T-cell (primary cell): ENCODE results near the gene CERS4. TPM values are rescaled to one million over a fixed set of nuclear protein-coding genes. Genes with fewer than 3 reads are reported as not detected.

ENCODE experiments used
- ATAC-seq, 4 experiments: fragments of 200-7000 bp in 3 of 4; fragments of 150-1000 bp in 1 of 4; cut with Tn5 transposase; replicated peaks in 1 of 4; 1 replicate in 3 of 4; 2 replicates in 1 of 4; pipeline ENCODE4 v1.10.0; 2021; ENCODE audit warnings: moderate library complexity in 3 of 4, mild to moderate bottlenecking in 2 of 4, moderate number of reproducible peaks in 1 of 4
- CTCF ChIA-PET, 2 donors: fragments of 300-600 bp; sonication (Branson Sonifier 250); formaldehyde crosslinking; loops; one replicate each; lab custom pipeline; 2022; ENCODE audit warnings: antibody characterized with exemption in 2 of 2; lab: Charles Lee
- POLR2A ChIA-PET, 2 donors: fragments of 300-600 bp; sonication (Branson Sonifier 250); formaldehyde crosslinking; loops; one replicate each; lab custom pipeline; 2022; ENCODE audit warnings: antibody characterized with exemption in 2 of 2; lab: Charles Lee
- DNase-seq, 35 experiments: peaks; one replicate each; pipeline versions ENCODE4 v3.0.0 to v3.0.0-alpha.2; 2013 to 2023
- H3K27ac ChIP-seq: one replicate; pipeline ENCODE4 v1.5.1; 2013; ENCODE audit warnings: low read length
- H3K27me3 ChIP-seq, 2 experiments: replicated peaks in 1 of 2; 1 replicate in 1 of 2; 2 replicates in 1 of 2; pipeline versions ENCODE4 v1.6.1 to v1.7.0; 2013; ENCODE audit warnings: low read length in 1 of 2, mixed read lengths in 1 of 2; ENCODE audit not compliant: control insufficient read depth in 2 of 2, insufficient read depth in 2 of 2; ENCODE audit errors: extremely low read depth in 1 of 2
- H3K36me3 ChIP-seq, 2 donors: 1 replicate in 1 of 2; 2 replicates in 1 of 2; pipeline versions ENCODE4 v1.6.1 to v1.7.0; 2013; ENCODE audit warnings: low read length in 1 of 2; ENCODE audit not compliant: control insufficient read depth in 2 of 2, insufficient read depth in 1 of 2; ENCODE audit errors: extremely low read depth in 1 of 2
- H3K4me1 ChIP-seq, 2 experiments: 1 replicate in 1 of 2; 2 replicates in 1 of 2; pipeline versions ENCODE4 v1.6.1 to v1.7.0; 2013; ENCODE audit warnings: low read length in 2 of 2, mixed read lengths in 1 of 2; ENCODE audit not compliant: insufficient read depth in 2 of 2, control insufficient read depth in 1 of 2; ENCODE audit errors: extremely low read depth in 1 of 2
- H3K4me3 ChIP-seq, 2 donors: 1 replicate in 1 of 2; 2 replicates in 1 of 2; pipeline versions ENCODE4 v1.5.1 to v1.7.0; 2013; ENCODE audit warnings: mild to moderate bottlenecking in 2 of 2, low read length in 1 of 2, moderate library complexity in 1 of 2; ENCODE audit not compliant: control insufficient read depth in 1 of 2; ENCODE audit errors: extremely low read depth in 1 of 2
- H3K9me3 ChIP-seq: 2 replicates; pipeline ENCODE4 v1.7.0; 2013
- H3K27ac Mint-ChIP-seq, 2 donors: one replicate each; pipeline ENCODE4 v1.8.0; 2020 to 2021; ENCODE audit warnings: mild to moderate bottlenecking in 2 of 2, mixed read lengths in 2 of 2
- H3K27me3 Mint-ChIP-seq, 2 donors: one replicate each; pipeline ENCODE4 v1.8.0; 2021 to 2022; ENCODE audit warnings: mixed read lengths in 2 of 2
- H3K36me3 Mint-ChIP-seq: one replicate; pipeline ENCODE4 v1.8.0; 2021; ENCODE audit warnings: mixed read lengths
- H3K4me1 Mint-ChIP-seq, 3 donors: one replicate each; pipeline ENCODE4 v1.8.0; 2020 to 2022; ENCODE audit warnings: mixed read lengths in 3 of 3, mild to moderate bottlenecking in 1 of 3
- H3K4me3 Mint-ChIP-seq, 3 donors: one replicate each; pipeline ENCODE4 v1.8.0; 2020 to 2022; ENCODE audit warnings: mild to moderate bottlenecking in 3 of 3, mixed read lengths in 3 of 3, moderate library complexity in 3 of 3
- H3K9me3 Mint-ChIP-seq, 3 donors: one replicate each; pipeline ENCODE4 v1.8.0; 2020 to 2022; ENCODE audit warnings: mixed read lengths in 3 of 3
- WGBS: methylation state at CpG from one replicate; pipeline ENCODE4 v1.1.5; 2013; ENCODE audit warnings: missing lambda C conversion rate; ENCODE audit not compliant: insufficient coverage; 5-methylcytosine and 5-hydroxymethylcytosine counted together
- total RNA-seq, 35 experiments: library from RNA in 6 of 35; stranded (reverse) in 6 of 35; fragments of 120-200 nt in 1 of 35; gene quantifications; one replicate each; pipeline versions ENCODE4 v1.2.1 to v1.2.4 and lab custom pipeline; 2013 to 2026

Gene CERS4
- total RNA-seq, 5 donors from 2014 or later (not counting 1 experiment from before 2014, with no cell fraction given) = 23.1 to 46.9 (median 29.0) TPM

- ChIA-PET POLR2A (interaction anchor here in 1 of 2 donors (0.7 kb wide), 1 partner anchor 577 kb away, joined by 3 read pairs; no protein-coding TSS in a partner anchor), CTCF (no interaction called here)
Measured at GRCh38 chr19:8302357-8302691, 93.2 kb downstream of the CERS4 start.

GRCh38 chr19:8302734-8303133 is 93.6 kb downstream of the CERS4 start:
- H3K27me3 Mint-ChIP-seq = no peaks in the 10 kb centered on the region
- peaks cover 0 to 6% of the 10 kb centered on the region in 2 donors for H3K36me3 ChIP-seq
- H3K36me3 Mint-ChIP-seq = no peaks in the 10 kb centered on the region
- CTCF ChIA-PET = no interaction called here
- no peak for ATAC-seq
- POLR2A ChIA-PET = interaction anchor here in 1 of 2 donors (0.7 kb wide), 1 partner anchor 578 kb away, joined by 3 read pairs; no protein-coding TSS in a partner anchor
- H3K4me3 ChIP-seq = no peak overlapping the region
- peaks cover 3 to 23% of the 10 kb centered on the region in 2 experiments for H3K4me1 ChIP-seq
- H3K9me3 ChIP-seq = no peaks in the 10 kb centered on the region
- H3K4me1 Mint-ChIP-seq = peaks cover 18 to 19% (median 19%) of the 10 kb centered on the region in 3 donors
- H3K27ac ChIP-seq = no peak overlapping the region
- no peaks in the 10 kb centered on the region for H3K27me3 ChIP-seq
- no peaks in the 10 kb centered on the region for H3K9me3 Mint-ChIP-seq
- H3K27ac Mint-ChIP-seq = no peak overlapping the region
- DNase-seq = peak in 1 of 35 experiments; percentile 21
- no peak overlapping the region for H3K4me3 Mint-ChIP-seq
- 96% methylated on average over 5 of the region's 7 CpGs for WGBS

More at GRCh38 chr19:8302357-8302691, 93.2 kb downstream of the CERS4 start:
- Mint-ChIP-seq H3K9me3 (no peaks in the 10 kb centered on the region), H3K27ac (no peak overlapping the region), H3K36me3 (no peaks in the 10 kb centered on the region), H3K4me3 (no peak overlapping the region), H3K27me3 (no peaks in the 10 kb centered on the region), H3K4me1 (peaks cover 14 to 15% (median 14%) of the 10 kb centered on the region in 3 donors)
- no peaks in the 10 kb centered on the region for H3K9me3 ChIP-seq
- 100% methylated on average over 6 of the region's 11 CpGs for WGBS
- no peak overlapping the region for H3K4me3 ChIP-seq
- H3K27ac ChIP-seq = no peak overlapping the region
- H3K4me1 ChIP-seq = peaks cover 0 to 19% of the 10 kb centered on the region in 2 experiments
- no peak for ATAC-seq
- H3K27me3 ChIP-seq = no peaks in the 10 kb centered on the region
- H3K36me3 ChIP-seq = peaks cover 0 to 6% of the 10 kb centered on the region in 2 donors
- peak in 2 of 35 experiments; percentile 0 to 1 for DNase-seq

GRCh38 chr19:8304841-8305621 is 95.9 kb downstream of the CERS4 start:
- H3K36me3 ChIP-seq = peaks cover 0 to 9% of the 10 kb centered on the region in 2 donors
- no peaks in the 10 kb centered on the region for H3K9me3 Mint-ChIP-seq
- H3K4me3 ChIP-seq = no peak overlapping the region
- WGBS = 89% methylated on average over 32 of the region's 33 CpGs
- H3K4me1 Mint-ChIP-seq = peaks cover 26 to 37% (median 36%) of the 10 kb centered on the region in 3 donors
- peaks cover 4 to 35% of the 10 kb centered on the region in 2 experiments for H3K4me1 ChIP-seq
- ChIA-PET CTCF (no interaction called here), POLR2A (no interaction called here)
- H3K9me3 ChIP-seq = no peaks in the 10 kb centered on the region
- H3K27me3 Mint-ChIP-seq = no peaks in the 10 kb centered on the region
- no peaks in the 10 kb centered on the region for H3K27me3 ChIP-seq
- H3K36me3 Mint-ChIP-seq = peaks cover 3% of the 10 kb centered on the region
- no peak overlapping the region for H3K4me3 Mint-ChIP-seq
- peak in 2 of 35 experiments; percentile 1 to 27 for DNase-seq
- no peak for ATAC-seq
- H3K27ac Mint-ChIP-seq = no peak overlapping the region
- no peak overlapping the region for H3K27ac ChIP-seq

GRCh38 chr19:8305798-8306197 is 96.6 kb downstream of the CERS4 start:
- Histone ChIP-seq H3K27ac (peak overlapping the region; percentile 10), H3K27me3 (no peaks in the 10 kb centered on the region)
- CTCF ChIA-PET = interaction anchor here in 1 of 2 donors (0.6 kb wide), 1 partner anchor 37 kb away, joined by 4 read pairs; no protein-coding TSS in a partner anchor

GRCh38 chr19:8306235-8307054 is 97.3 kb downstream of the CERS4 start:
- DNase-seq = peak in 2 of 35 experiments; percentile 1 to 22
- H3K4me1 Mint-ChIP-seq = peaks cover 26 to 37% (median 36%) of the 10 kb centered on the region in 3 donors
- POLR2A ChIA-PET = no interaction called here
- Histone ChIP-seq H3K4me3 (no peak overlapping the region), H3K27ac (peak overlapping the region; percentile 10), H3K4me1 (peaks cover 4 to 35% of the 10 kb centered on the region in 2 experiments), H3K36me3 (peaks cover 0 to 21% of the 10 kb centered on the region in 2 donors), H3K27me3 (no peaks in the 10 kb centered on the region), H3K9me3 (no peaks in the 10 kb centered on the region)
- CTCF ChIA-PET = interaction anchor here in 1 of 2 donors (0.7 kb wide), 1 partner anchor 276 kb away, joined by 3 read pairs; no protein-coding TSS in a partner anchor
- WGBS = 69% methylated on average over 9 of the region's 17 CpGs
- H3K36me3 Mint-ChIP-seq = peaks cover 6% of the 10 kb centered on the region
- H3K27me3 Mint-ChIP-seq = no peaks in the 10 kb centered on the region
- ATAC-seq = no peak
- H3K9me3 Mint-ChIP-seq = no peaks in the 10 kb centered on the region
- H3K27ac Mint-ChIP-seq = peak overlapping the region; percentile 88
- peak overlapping the region; percentile 83 to 90 (median 87) for H3K4me3 Mint-ChIP-seq

More at GRCh38 chr19:8305798-8306197, 96.6 kb downstream of the CERS4 start:
- Histone ChIP-seq H3K9me3 (no peaks in the 10 kb centered on the region), H3K4me1 (peaks cover 4 to 35% of the 10 kb centered on the region in 2 experiments), H3K36me3 (peaks cover 0 to 15% of the 10 kb centered on the region in 2 donors), H3K4me3 (no peak overlapping the region)
- no peaks in the 10 kb centered on the region for H3K9me3 Mint-ChIP-seq
- POLR2A ChIA-PET = no interaction called here
- WGBS = no CpG with 5 or more reads among the region's 4 CpGs
- DNase-seq (peak in 2 of 35 experiments; percentile 0 to 10), ATAC-seq (no peak)
- H3K27me3 Mint-ChIP-seq = no peaks in the 10 kb centered on the region
- peak overlapping the region in 1 of 3 donors; percentile 90 for H3K4me3 Mint-ChIP-seq
- peak overlapping the region; percentile 7 to 66 for H3K27ac Mint-ChIP-seq
- peaks cover 26 to 37% (median 36%) of the 10 kb centered on the region in 3 donors for H3K4me1 Mint-ChIP-seq
- H3K36me3 Mint-ChIP-seq = peaks cover 3% of the 10 kb centered on the region
